ENCODE data around the gene CNOT4. TPM values are rescaled to one million over a fixed set of nuclear protein-coding genes. Genes with fewer than 3 reads are reported as not detected.
A peak's percentile ranks its signal among the peaks of the same experiment; 100 is the strongest.

Gene CNOT4
- total and polyA plus RNA-seq, 2 of the 13 experiments (the other 11 are each of a cell fraction or from before 2014, with no cell fraction given), result 7.4 to 8.4 TPM

DNA sequence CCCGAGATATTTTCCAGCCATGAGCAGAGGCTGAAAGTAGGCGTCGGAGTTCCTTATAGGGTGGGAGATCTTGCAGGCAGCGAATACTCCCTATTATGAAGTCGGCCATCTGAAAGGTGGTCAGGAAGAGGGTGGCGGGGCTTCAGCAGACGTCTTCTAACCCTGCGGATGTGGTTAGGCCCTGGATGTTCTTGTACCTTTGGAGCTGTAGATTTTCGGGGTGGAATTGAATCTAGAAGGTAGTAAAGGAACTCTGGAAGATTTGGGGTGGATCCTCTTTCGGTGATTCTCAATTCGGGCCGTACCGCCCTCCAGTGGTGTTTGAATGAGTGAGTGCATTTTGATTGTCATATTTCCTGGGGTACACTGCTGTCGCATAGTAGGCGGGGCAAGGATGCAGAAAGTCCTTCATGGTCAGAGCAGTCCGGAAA, 48.5 kb upstream of the CNOT4 start (continued):
- TF ChIP-seq, protein P1, sequence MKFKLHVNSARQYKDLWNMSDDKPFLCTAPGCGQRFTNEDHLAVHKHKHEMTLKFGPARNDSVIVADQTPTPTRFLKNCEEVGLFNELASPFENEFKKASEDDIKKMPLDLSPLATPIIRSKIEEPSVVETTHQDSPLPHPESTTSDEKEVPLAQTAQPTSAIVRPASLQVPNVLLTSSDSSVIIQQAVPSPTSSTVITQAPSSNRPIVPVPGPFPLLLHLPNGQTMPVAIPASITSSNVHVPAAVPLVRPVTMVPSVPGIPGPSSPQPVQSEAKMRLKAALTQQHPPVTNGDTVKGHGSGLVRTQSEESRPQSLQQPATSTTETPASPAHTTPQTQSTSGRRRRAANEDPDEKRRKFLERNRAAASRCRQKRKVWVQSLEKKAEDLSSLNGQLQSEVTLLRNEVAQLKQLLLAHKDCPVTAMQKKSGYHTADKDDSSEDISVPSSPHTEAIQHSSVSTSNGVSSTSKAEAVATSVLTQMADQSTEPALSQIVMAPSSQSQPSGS (CRISPR knock-in tag; IDR thresholded peaks at IDR 0.05), result no peak
- TF ChIP-seq ZNF451 (CRISPR knock-in tag; IDR thresholded peaks at IDR 0.05) (peak; percentile 22; the same call in 1 of the 2 replicates), GFI1 (CRISPR knock-in tag; IDR thresholded peaks at IDR 0.05; ENCODE audit: borderline replicate concordance) (0 out of 2 replicates have a peak, but pooled peaks have one; percentile 0), SAP130 (CRISPR knock-in tag; IDR thresholded peaks at IDR 0.05; ENCODE audit: low read depth) (0 out of 2 replicates have a peak, but pooled peaks have one; percentile 9), ZNF607 (CRISPR knock-in tag; IDR thresholded peaks at IDR 0.05; ENCODE audit: borderline replicate concordance) (0 out of 2 replicates have a peak, but pooled peaks have one; percentile 14), HMGXB4 (CRISPR knock-in tag; IDR thresholded peaks at IDR 0.05; ENCODE audit: borderline replicate concordance in 1 of 2, low read depth in 1 of 2) (0 out of 4 replicates have a peak, but pooled peaks of 1 of the 2 experiments have one; percentile 5)
- TF ChIP-seq, protein P2, sequence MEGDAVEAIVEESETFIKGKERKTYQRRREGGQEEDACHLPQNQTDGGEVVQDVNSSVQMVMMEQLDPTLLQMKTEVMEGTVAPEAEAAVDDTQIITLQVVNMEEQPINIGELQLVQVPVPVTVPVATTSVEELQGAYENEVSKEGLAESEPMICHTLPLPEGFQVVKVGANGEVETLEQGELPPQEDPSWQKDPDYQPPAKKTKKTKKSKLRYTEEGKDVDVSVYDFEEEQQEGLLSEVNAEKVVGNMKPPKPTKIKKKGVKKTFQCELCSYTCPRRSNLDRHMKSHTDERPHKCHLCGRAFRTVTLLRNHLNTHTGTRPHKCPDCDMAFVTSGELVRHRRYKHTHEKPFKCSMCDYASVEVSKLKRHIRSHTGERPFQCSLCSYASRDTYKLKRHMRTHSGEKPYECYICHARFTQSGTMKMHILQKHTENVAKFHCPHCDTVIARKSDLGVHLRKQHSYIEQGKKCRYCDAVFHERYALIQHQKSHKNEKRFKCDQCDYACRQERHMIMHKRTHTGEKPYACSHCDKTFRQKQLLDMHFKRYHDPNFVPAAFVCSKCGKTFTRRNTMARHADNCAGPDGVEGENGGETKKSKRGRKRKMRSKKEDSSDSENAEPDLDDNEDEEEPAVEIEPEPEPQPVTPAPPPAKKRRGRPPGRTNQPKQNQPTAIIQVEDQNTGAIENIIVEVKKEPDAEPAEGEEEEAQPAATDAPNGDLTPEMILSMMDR (CRISPR knock-in tag; IDR thresholded peaks at IDR 0.05), result peak; percentile 72

Measured in HepG2 (cell line).